Activated CD4-positive, alpha-beta T cell treated with anti-CD3 and anti-CD28 coated beads, Interleukin-2, Interleukin-4, amounts not matched to agents 100 ng/mL and 50 ng/mL, durations not matched to agents 16 hours and 8 hours (primary cell): ENCODE data around the gene AP3B1.

Experiments
- DNase-seq: peaks from one replicate; pipeline ENCODE4 v3.0.0-alpha.2; 2020; ENCODE audit warnings: low spot score

Gene AP3B1

GRCh38 chr5:78288246-78288645 lies 6.3 kb downstream of the AP3B1 start:
- no peak for DNase-seq

- DNase-seq: no peak
Measured at GRCh38 chr5:78287833-78288232, 6.7 kb downstream of the AP3B1 start.

- DNase-seq: no peak
Measured at GRCh38 chr5:78287169-78287568, 7.3 kb downstream of the AP3B1 start.

- peak; percentile 54 for DNase-seq
Measured at GRCh38 chr5:78286290-78286689, 8.2 kb downstream of the AP3B1 start.

GRCh38 chr5:78283802-78284201 lies 10.7 kb downstream of the AP3B1 start:
- no peak for DNase-seq

- no peak for DNase-seq
Measured at GRCh38 chr5:78283105-78283504, 11.4 kb downstream of the AP3B1 start.

GRCh38 chr5:78280261-78280660 lies 14.2 kb downstream of the AP3B1 start:
- no peak for DNase-seq

GRCh38 chr5:78279194-78279593 lies 15.3 kb downstream of the AP3B1 start:
- no peak for DNase-seq

GRCh38 chr5:78277715-78278114 lies 16.8 kb downstream of the AP3B1 start:
- no peak for DNase-seq

- no peak for DNase-seq
Measured at GRCh38 chr5:78275998-78276543, 18.4 kb downstream of the AP3B1 start.

GRCh38 chr5:78274540-78275197 lies 19.8 kb downstream of the AP3B1 start:
- DNase-seq: no peak

GRCh38 chr5:78273436-78273835 lies 21.1 kb downstream of the AP3B1 start:
- DNase-seq: no peak

- no peak for DNase-seq
Measured at GRCh38 chr5:78271766-78272165, 22.7 kb downstream of the AP3B1 start.

- no peak for DNase-seq
Measured at GRCh38 chr5:78269088-78269703, 25.3 kb downstream of the AP3B1 start.

- DNase-seq: no peak
Measured at GRCh38 chr5:78268356-78268755, 26.1 kb downstream of the AP3B1 start.

GRCh38 chr5:78265163-78265562 lies 29.3 kb downstream of the AP3B1 start:
- DNase-seq: no peak

GRCh38 chr5:78264600-78264999 lies 29.9 kb downstream of the AP3B1 start:
- DNase-seq: no peak

- no peak for DNase-seq
Measured at GRCh38 chr5:78260771-78261170, 33.7 kb downstream of the AP3B1 start.

- no peak for DNase-seq
Measured at GRCh38 chr5:78253201-78253600, 41.3 kb downstream of the AP3B1 start.

- no peak for DNase-seq
Measured at GRCh38 chr5:78252715-78253114, 41.8 kb downstream of the AP3B1 start.

- DNase-seq: no peak
Measured at GRCh38 chr5:78251663-78252284, 42.7 kb downstream of the AP3B1 start.

- DNase-seq: no peak
Measured at GRCh38 chr5:78245136-78245535, 49.4 kb downstream of the AP3B1 start.

- DNase-seq: no peak
Measured at GRCh38 chr5:78243639-78244038, 50.9 kb downstream of the AP3B1 start.
